Fibroblast of lung (primary cell): ENCODE measurements around the gene VSIG10L. TPM values are rescaled to one million over a fixed set of nuclear protein-coding genes. Genes with fewer than 3 reads are reported as not detected.

Experiments used
- DNase-seq, 2 donors: peaks; one replicate each; pipeline versions ENCODE4 v3.0.0 to v3.0.0-alpha.2; 2010; ENCODE audit warnings: low read depth in 2 of 2
- H2AFZ ChIP-seq: 2 replicates; pipeline ENCODE4 v1.5.1; 2012; ENCODE audit warnings: low read length, control low read depth, inconsistent platforms
- H3K27ac ChIP-seq: 2 replicates; pipeline ENCODE4 v1.5.1; 2011; ENCODE audit warnings: low read length, control low read depth; ENCODE audit not compliant: insufficient read depth
- H3K27me3 ChIP-seq: 2 replicates; pipeline ENCODE4 v1.5.1; 2011; ENCODE audit warnings: mild to moderate bottlenecking, low read length; ENCODE audit not compliant: control insufficient read depth, insufficient read depth
- H3K36me3 ChIP-seq: 2 replicates; pipeline ENCODE4 v1.5.1; 2011; ENCODE audit warnings: low read length; ENCODE audit not compliant: control insufficient read depth, insufficient read depth
- H3K4me1 ChIP-seq: 2 replicates; pipeline ENCODE4 v1.5.1; 2011; ENCODE audit warnings: low read length; ENCODE audit not compliant: control insufficient read depth, insufficient read depth; ENCODE audit errors: extremely low read depth
- H3K4me2 ChIP-seq: 2 replicates; pipeline ENCODE4 v1.5.1; 2011; ENCODE audit warnings: low read length, control low read depth; ENCODE audit not compliant: insufficient read depth; ENCODE audit errors: extremely low read depth
- H3K4me3 ChIP-seq, 4 experiments: fragments of 200-600 bp in 1 of 4; sonication (generic) in 1 of 4; replicated peaks in 1 of 4; 2 replicates each; pipeline ENCODE4 v1.5.1; 2011 to 2016; ENCODE audit warnings: low read length in 4 of 4, low read depth in 3 of 4, mild to moderate bottlenecking in 3 of 4, control low read depth in 2 of 4, inconsistent platforms in 1 of 4, mixed read lengths in 1 of 4; ENCODE audit not compliant: insufficient read depth in 1 of 4; ENCODE audit errors: control extremely low read depth in 1 of 4
- H3K79me2 ChIP-seq: 2 replicates; pipeline ENCODE4 v1.5.1; 2012; ENCODE audit warnings: mild to moderate bottlenecking, low read length, inconsistent platforms; ENCODE audit not compliant: control insufficient read depth, insufficient read depth
- H3K9ac ChIP-seq: 2 replicates; pipeline ENCODE4 v1.5.1; 2011; ENCODE audit warnings: mild to moderate bottlenecking, low read length, control low read depth; ENCODE audit not compliant: insufficient read depth
- H3K9me3 ChIP-seq: 2 replicates; pipeline ENCODE4 v1.5.1; 2012; ENCODE audit warnings: low read depth, low read length; ENCODE audit not compliant: control insufficient read depth, insufficient read depth
- H4K20me1 ChIP-seq: 2 replicates; pipeline ENCODE4 v1.5.1; 2011; ENCODE audit warnings: low read length; ENCODE audit not compliant: control insufficient read depth, insufficient read depth; ENCODE audit errors: extremely low read depth
- EZH2 ChIP-seq: IDR thresholded peaks from 2 replicates; pipeline ENCODE4 v1.5.1; 2012; ENCODE audit warnings: low read length, control low read depth, mild to moderate bottlenecking; ENCODE audit errors: missing control alignments
- polyA plus RNA-seq, 2 donors: library from polyadenylated mRNA; depleted of rRNA in 1 of 2; stranded (reverse) in 1 of 2; unstranded in 1 of 2; fragments of >200 nt; gene quantifications; 2 replicates each; pipeline ENCODE4 v1.2.1, GENCODE V29; 2011 to 2012; ENCODE audit warnings: missing spikeins in 1 of 2
- total RNA-seq: library from RNA; depleted of rRNA; stranded (reverse); fragments of >200 nt; gene quantifications from 2 replicates; pipeline ENCODE4 v1.2.1, GENCODE V29; 2014
- TF ChIP-seq, protein P1 (sequence below), 2 donors: IDR thresholded peaks in 1 of 2; conservative IDR thresholded peaks in 1 of 2; 1 replicate in 1 of 2; 2 replicates in 1 of 2; pipeline ENCODE4 v1.5.1; 2011 to 2012; ENCODE audit warnings: low read length in 2 of 2, control low read depth in 1 of 2, inconsistent platforms in 1 of 2, low read depth in 1 of 2, mild to moderate bottlenecking in 1 of 2

The VSIG10L gene
- total and polyA plus RNA-seq, 2 donors (not counting 1 experiment from before 2014, with no cell fraction given), result 0.33 to 0.66 TPM

DNA sequence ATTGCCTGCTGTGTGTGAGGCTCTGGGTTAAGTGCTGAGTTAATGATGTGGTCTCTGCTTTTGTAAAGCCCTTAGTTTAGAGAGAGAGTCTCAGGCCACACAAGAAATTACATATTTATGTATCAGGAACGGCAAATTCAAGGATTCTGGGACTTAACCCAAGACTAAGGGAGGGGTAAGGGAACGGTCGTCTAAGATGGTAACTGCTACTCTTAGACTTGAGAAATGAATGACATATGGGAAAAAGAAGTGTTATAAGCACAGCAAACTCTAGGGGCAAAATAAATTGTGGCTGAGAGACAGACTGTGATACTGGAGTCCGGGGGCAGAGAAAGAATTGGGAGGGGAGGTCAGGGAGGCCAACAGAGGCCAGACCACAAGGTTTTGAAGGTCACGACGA is 10.2 kb downstream of the VSIG10L start:
- no peak for TF ChIP-seq EZH2
- TF ChIP-seq, protein P1, sequence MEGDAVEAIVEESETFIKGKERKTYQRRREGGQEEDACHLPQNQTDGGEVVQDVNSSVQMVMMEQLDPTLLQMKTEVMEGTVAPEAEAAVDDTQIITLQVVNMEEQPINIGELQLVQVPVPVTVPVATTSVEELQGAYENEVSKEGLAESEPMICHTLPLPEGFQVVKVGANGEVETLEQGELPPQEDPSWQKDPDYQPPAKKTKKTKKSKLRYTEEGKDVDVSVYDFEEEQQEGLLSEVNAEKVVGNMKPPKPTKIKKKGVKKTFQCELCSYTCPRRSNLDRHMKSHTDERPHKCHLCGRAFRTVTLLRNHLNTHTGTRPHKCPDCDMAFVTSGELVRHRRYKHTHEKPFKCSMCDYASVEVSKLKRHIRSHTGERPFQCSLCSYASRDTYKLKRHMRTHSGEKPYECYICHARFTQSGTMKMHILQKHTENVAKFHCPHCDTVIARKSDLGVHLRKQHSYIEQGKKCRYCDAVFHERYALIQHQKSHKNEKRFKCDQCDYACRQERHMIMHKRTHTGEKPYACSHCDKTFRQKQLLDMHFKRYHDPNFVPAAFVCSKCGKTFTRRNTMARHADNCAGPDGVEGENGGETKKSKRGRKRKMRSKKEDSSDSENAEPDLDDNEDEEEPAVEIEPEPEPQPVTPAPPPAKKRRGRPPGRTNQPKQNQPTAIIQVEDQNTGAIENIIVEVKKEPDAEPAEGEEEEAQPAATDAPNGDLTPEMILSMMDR (conservative IDR thresholded peaks at IDR 0.05 in 1 of 2, IDR thresholded peaks at IDR 0.05 in 1 of 2; ENCODE audit: low read depth in 1 of 2, low read length in 2 of 2), result no peak
- H3K4me1 ChIP-seq, result no peaks in the 10 kb centered on the region
- no peak overlapping the region for H3K4me3 ChIP-seq
- no peaks in the 10 kb centered on the region for H3K79me2 ChIP-seq
- no peaks in the 10 kb centered on the region for H3K9me3 ChIP-seq
- H3K9ac ChIP-seq, result no peak overlapping the region
- no peaks in the 10 kb centered on the region for H3K27me3 ChIP-seq
- no peaks in the 10 kb centered on the region for H4K20me1 ChIP-seq
- H3K4me2 ChIP-seq, result no peak overlapping the region
- no peak for DNase-seq
- no peak overlapping the region for H2AFZ ChIP-seq
- no peak overlapping the region for H3K27ac ChIP-seq
- H3K36me3 ChIP-seq, result no peaks in the 10 kb centered on the region

DNA sequence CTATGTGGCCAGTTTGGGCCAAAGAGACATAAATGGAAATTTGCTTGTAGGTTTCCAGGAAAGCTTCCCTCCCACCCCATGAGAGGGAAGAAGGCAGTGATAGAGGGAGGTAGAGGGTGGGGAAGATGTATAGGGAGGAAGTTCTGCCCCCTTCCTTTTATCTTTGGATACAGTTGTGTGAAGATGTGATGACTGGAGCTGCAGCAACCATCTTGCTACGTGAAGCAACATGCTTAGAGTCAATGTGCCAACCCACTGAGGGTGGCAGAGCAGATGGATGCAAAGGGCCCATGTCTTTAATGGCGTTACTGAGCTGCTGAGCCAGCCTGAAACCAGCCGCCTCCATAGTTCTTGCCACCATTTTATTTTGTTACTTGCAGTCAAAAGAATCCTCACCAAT is 10.7 kb downstream of the VSIG10L start:
- no peak for DNase-seq
- H3K27me3 ChIP-seq, result no peaks in the 10 kb centered on the region
- H3K4me2 ChIP-seq, result no peak overlapping the region
- no peak overlapping the region for H3K9ac ChIP-seq
- TF ChIP-seq, protein P1 (conservative IDR thresholded peaks at IDR 0.05 in 1 of 2, IDR thresholded peaks at IDR 0.05 in 1 of 2; ENCODE audit: low read depth in 1 of 2, low read length in 2 of 2), result no peak
- TF ChIP-seq EZH2, result no peak
- no peak overlapping the region for H3K27ac ChIP-seq
- H3K79me2 ChIP-seq, result no peaks in the 10 kb centered on the region
- H3K4me1 ChIP-seq, result no peaks in the 10 kb centered on the region
- H2AFZ ChIP-seq, result no peak overlapping the region
- H3K36me3 ChIP-seq, result no peaks in the 10 kb centered on the region
- no peaks in the 10 kb centered on the region for H4K20me1 ChIP-seq
- H3K4me3 ChIP-seq, result no peak overlapping the region
- no peaks in the 10 kb centered on the region for H3K9me3 ChIP-seq

DNA sequence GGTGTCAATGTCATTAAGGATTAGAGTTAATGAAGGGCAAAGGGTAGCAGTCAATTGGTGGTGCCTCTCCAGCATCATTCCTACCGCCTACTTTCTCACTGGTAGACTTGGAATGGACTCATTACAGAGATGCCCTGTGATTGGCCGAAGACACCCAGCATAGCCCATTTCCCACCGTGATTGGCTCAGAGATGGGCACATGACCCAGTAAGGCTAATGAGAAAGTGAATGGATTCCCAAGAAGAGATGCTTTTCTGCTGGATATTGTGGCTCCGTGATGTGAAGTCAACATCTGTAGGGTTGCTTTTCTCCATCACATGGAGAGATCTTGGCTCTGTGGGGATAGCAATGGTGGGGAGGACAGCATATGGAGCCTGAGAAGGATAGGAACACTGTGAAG is 11.6 kb downstream of the VSIG10L start:
- no peak overlapping the region for H2AFZ ChIP-seq
- no peaks in the 10 kb centered on the region for H3K36me3 ChIP-seq
- TF ChIP-seq, protein P1 (conservative IDR thresholded peaks at IDR 0.05 in 1 of 2, IDR thresholded peaks at IDR 0.05 in 1 of 2; ENCODE audit: low read depth in 1 of 2, low read length in 2 of 2), result no peak
- no peak for TF ChIP-seq EZH2
- no peak overlapping the region for H3K27ac ChIP-seq
- no peak overlapping the region for H3K4me3 ChIP-seq
- DNase-seq, result no peak
- no peaks in the 10 kb centered on the region for H4K20me1 ChIP-seq
- H3K79me2 ChIP-seq, result no peaks in the 10 kb centered on the region
- H3K9ac ChIP-seq, result no peak overlapping the region
- no peak overlapping the region for H3K4me2 ChIP-seq
- H3K27me3 ChIP-seq, result no peaks in the 10 kb centered on the region
- no peaks in the 10 kb centered on the region for H3K9me3 ChIP-seq
- no peaks in the 10 kb centered on the region for H3K4me1 ChIP-seq
